CD14-positive monocyte (primary cell): Measurements from ENCODE around the gene MED17. TPM values are rescaled to one million over a fixed set of nuclear protein-coding genes. Genes with fewer than 3 reads are reported as not detected.

Source experiments
- DNase-seq, 3 donors: peaks; one replicate each; pipeline ENCODE4 v3.0.0-alpha.2; 2011 to 2022
- H2AFZ ChIP-seq: 2 replicates; pipeline ENCODE4 v1.6.0; 2012; ENCODE audit warnings: mild to moderate bottlenecking, low read depth, low read length, inconsistent platforms; ENCODE audit not compliant: insufficient read depth, poor library complexity, severe bottlenecking
- H3K27ac ChIP-seq, 2 donors: 1 replicate in 1 of 2; 2 replicates in 1 of 2; pipeline ENCODE4 v1.5.1; 2012 to 2013; ENCODE audit warnings: low read length in 2 of 2, control low read depth in 1 of 2, inconsistent platforms in 1 of 2, low read depth in 1 of 2, mild to moderate bottlenecking in 1 of 2
- H3K27me3 ChIP-seq, 2 donors: one replicate each; pipeline versions ENCODE4 v1.6.0 to v1.6.1; 2011 to 2013; ENCODE audit warnings: low read length in 2 of 2; ENCODE audit not compliant: control insufficient read depth in 2 of 2, insufficient read depth in 2 of 2
- H3K36me3 ChIP-seq, 2 donors: replicated peaks in 1 of 2; 1 replicate in 1 of 2; 2 replicates in 1 of 2; pipeline versions ENCODE4 v1.5.1 to v1.6.1; 2012 to 2013; ENCODE audit warnings: low read length in 2 of 2, control low read depth in 1 of 2, inconsistent platforms in 1 of 2, mild to moderate bottlenecking in 1 of 2; ENCODE audit not compliant: insufficient read depth in 2 of 2, control insufficient read depth in 1 of 2
- H3K4me1 ChIP-seq, 2 donors: 1 replicate in 1 of 2; 2 replicates in 1 of 2; pipeline versions ENCODE4 v1.5.1 to v1.6.1; 2012 to 2013; ENCODE audit warnings: low read length in 2 of 2, control low read depth in 1 of 2, inconsistent platforms in 1 of 2, mild to moderate bottlenecking in 1 of 2, moderate library complexity in 1 of 2; ENCODE audit not compliant: insufficient read depth in 2 of 2, control insufficient read depth in 1 of 2
- H3K4me2 ChIP-seq: replicated peaks from 2 replicates; pipeline ENCODE3; 2012; ENCODE audit warnings: low read length, moderate library complexity, mild to moderate bottlenecking; ENCODE audit not compliant: poor library complexity, severe bottlenecking; ENCODE audit errors: extremely low read depth
- H3K4me3 ChIP-seq, 3 experiments: fragments of 200-600 bp in 1 of 3; sonication (generic) in 1 of 3; replicated peaks in 1 of 3; 1 replicate in 2 of 3; 2 replicates in 1 of 3; pipeline ENCODE4 v1.5.1; 2011 to 2013; ENCODE audit warnings: low read length in 3 of 3, mild to moderate bottlenecking in 3 of 3, control low read depth in 2 of 3, low read depth in 2 of 3, inconsistent platforms in 1 of 3, moderate library complexity in 1 of 3
- H3K79me2 ChIP-seq: 2 replicates; pipeline ENCODE4 v1.6.0; 2012; ENCODE audit warnings: mild to moderate bottlenecking, control low read depth, inconsistent platforms, low read length, moderate library complexity; ENCODE audit not compliant: insufficient read depth
- H3K9ac ChIP-seq: 2 replicates; pipeline ENCODE4 v1.6.0; 2017; ENCODE audit warnings: low read length, mild to moderate bottlenecking; ENCODE audit not compliant: insufficient read depth, poor library complexity, severe bottlenecking
- H3K9me3 ChIP-seq, 2 donors: replicated peaks in 1 of 2; 1 replicate in 1 of 2; 2 replicates in 1 of 2; pipeline versions ENCODE4 v1.5.1 to v1.6.1; 2012 to 2013; ENCODE audit warnings: low read length in 2 of 2, control low read depth in 1 of 2; ENCODE audit not compliant: control insufficient read depth in 1 of 2, insufficient read depth in 1 of 2
- H4K20me1 ChIP-seq: 2 replicates; pipeline ENCODE4 v1.6.0; 2012; ENCODE audit warnings: mild to moderate bottlenecking, low read length, control low read depth, moderate library complexity; ENCODE audit not compliant: insufficient read depth
- H3K27ac Mint-ChIP-seq, 7 donors: one replicate each; pipeline ENCODE4 v1.8.0; 2020; ENCODE audit warnings: mild to moderate bottlenecking in 7 of 7, mixed read lengths in 7 of 7, moderate library complexity in 6 of 7, inconsistent platforms in 2 of 7
- H3K27me3 Mint-ChIP-seq, 3 donors: one replicate each; pipeline ENCODE4 v1.8.0; 2021 to 2022; ENCODE audit warnings: low read depth in 3 of 3, mild to moderate bottlenecking in 3 of 3, mixed read lengths in 3 of 3, moderate library complexity in 3 of 3, inconsistent platforms in 1 of 3
- H3K36me3 Mint-ChIP-seq, 2 donors: one replicate each; pipeline ENCODE4 v1.8.0; 2020; ENCODE audit warnings: mixed read lengths in 2 of 2, inconsistent platforms in 1 of 2, mild to moderate bottlenecking in 1 of 2
- H3K4me1 Mint-ChIP-seq: one replicate; pipeline ENCODE4 v1.8.0; 2020; ENCODE audit warnings: mild to moderate bottlenecking, mixed read lengths
- H3K4me3 Mint-ChIP-seq, 2 donors: one replicate each; pipeline ENCODE4 v1.8.0; 2020; ENCODE audit warnings: mild to moderate bottlenecking in 2 of 2, mixed read lengths in 2 of 2, moderate library complexity in 1 of 2
- H3K9me3 Mint-ChIP-seq, 7 donors: one replicate each; pipeline ENCODE4 v1.8.0; 2020 to 2022; ENCODE audit warnings: mixed read lengths in 7 of 7, mild to moderate bottlenecking in 6 of 7, moderate library complexity in 6 of 7, inconsistent platforms in 2 of 7
- WGBS: methylation state at CpG from one replicate; pipeline ENCODE4 v1.1.5; 2013; ENCODE audit warnings: missing lambda C conversion rate; ENCODE audit not compliant: insufficient coverage; 5-methylcytosine and 5-hydroxymethylcytosine counted together
- intact Hi-C, 2 donors: fragments of 100-400 bp; cut with micrococcal nuclease; formaldehyde crosslinking; loops; one replicate each; pipeline versions ENCODE4 v1.15.0 to v1.15.1; 2023
- polyA plus RNA-seq, 3 donors: library from polyadenylated mRNA; depleted of rRNA in 1 of 3; unstranded in 2 of 3; stranded (reverse) in 1 of 3; fragments of 300-500 nt in 2 of 3; fragments of >200 nt in 1 of 3; fragmentation: Illumina TruSeq in 2 of 3; gene quantifications; 1 replicate in 2 of 3; 2 replicates in 1 of 3; pipeline ENCODE4 v1.2.3, GENCODE V29; 2012 to 2021
- TF ChIP-seq, protein P1 (sequence below): fragments of 200-600 bp; IDR thresholded peaks from one replicate; pipeline ENCODE4 v1.8.0; 2022; ENCODE audit warnings: antibody characterized with exemption, mild to moderate bottlenecking

MED17 gene
- polyA plus RNA-seq, 3 donors, result 3.4 to 12.8 (median 4.4) TPM

GRCh38 chr11:93783765-93784144, 327 bp upstream of the MED17 start:
- intact Hi-C loops, result loop anchor here (5.0 kb wide), 2 partner anchors 41 to 546 kb away; partner anchors contain the start of genes C11orf54 (in 2 of the 2) and TAF1D (in 2 of the 2)
- Histone ChIP-seq H3K36me3 (peaks cover 11% of the 10 kb centered on the region in 2 donors), H2AFZ (peak overlapping the region; percentile 92), H3K4me3 (peak overlapping the region; percentile 72 to 97 (median 95)), H3K9ac (peak overlapping the region; percentile 95), H3K9me3 (no peaks in the 10 kb centered on the region), H3K4me1 (peaks cover 16 to 34% of the 10 kb centered on the region in 2 donors), H3K79me2 (peaks cover 51% of the 10 kb centered on the region), H3K27ac (peak overlapping the region; percentile 94 to 96), H3K4me2 (peak overlapping the region; percentile 93), H4K20me1 (peaks cover 44% of the 10 kb centered on the region), H3K27me3 (no peaks in the 10 kb centered on the region)
- peaks cover 33% of the 10 kb centered on the region for H3K4me1 Mint-ChIP-seq
- H3K4me3 Mint-ChIP-seq, result peak overlapping the region; percentile 96 to 98
- H3K9me3 Mint-ChIP-seq, result peaks cover 0 to 3% (median 0%) of the 10 kb centered on the region in 7 donors
- H3K27ac Mint-ChIP-seq, result peak overlapping the region; percentile 67 to 97 (median 90)
- DNase-seq, result no peak
- H3K36me3 Mint-ChIP-seq, result peaks cover 4 to 21% of the 10 kb centered on the region in 2 donors
- 0% methylated on average over 9 of the region's 10 CpGs for WGBS
- no peaks in the 10 kb centered on the region for H3K27me3 Mint-ChIP-seq
- TF ChIP-seq, protein P1, sequence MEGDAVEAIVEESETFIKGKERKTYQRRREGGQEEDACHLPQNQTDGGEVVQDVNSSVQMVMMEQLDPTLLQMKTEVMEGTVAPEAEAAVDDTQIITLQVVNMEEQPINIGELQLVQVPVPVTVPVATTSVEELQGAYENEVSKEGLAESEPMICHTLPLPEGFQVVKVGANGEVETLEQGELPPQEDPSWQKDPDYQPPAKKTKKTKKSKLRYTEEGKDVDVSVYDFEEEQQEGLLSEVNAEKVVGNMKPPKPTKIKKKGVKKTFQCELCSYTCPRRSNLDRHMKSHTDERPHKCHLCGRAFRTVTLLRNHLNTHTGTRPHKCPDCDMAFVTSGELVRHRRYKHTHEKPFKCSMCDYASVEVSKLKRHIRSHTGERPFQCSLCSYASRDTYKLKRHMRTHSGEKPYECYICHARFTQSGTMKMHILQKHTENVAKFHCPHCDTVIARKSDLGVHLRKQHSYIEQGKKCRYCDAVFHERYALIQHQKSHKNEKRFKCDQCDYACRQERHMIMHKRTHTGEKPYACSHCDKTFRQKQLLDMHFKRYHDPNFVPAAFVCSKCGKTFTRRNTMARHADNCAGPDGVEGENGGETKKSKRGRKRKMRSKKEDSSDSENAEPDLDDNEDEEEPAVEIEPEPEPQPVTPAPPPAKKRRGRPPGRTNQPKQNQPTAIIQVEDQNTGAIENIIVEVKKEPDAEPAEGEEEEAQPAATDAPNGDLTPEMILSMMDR, result no peak

DNA sequence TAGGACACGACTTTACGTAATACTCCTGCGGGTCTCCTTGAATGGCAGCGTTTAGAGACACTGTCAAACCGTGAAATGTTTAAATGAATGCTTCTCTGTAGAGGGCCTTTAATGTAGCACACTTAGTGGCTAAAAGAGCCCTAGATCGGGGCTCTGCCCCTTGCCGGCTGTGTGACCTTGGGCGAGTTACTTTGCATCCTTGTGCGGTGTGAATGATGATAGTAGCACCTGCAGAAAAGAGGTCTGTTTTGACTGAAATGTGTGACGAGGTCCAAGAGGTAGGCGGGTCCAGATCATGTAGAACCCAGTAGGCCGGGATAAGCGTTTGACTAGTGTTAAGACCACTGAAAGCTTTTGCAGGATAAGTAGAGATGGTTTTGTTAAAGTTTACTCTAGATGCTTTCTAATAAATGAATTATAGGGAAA, 866 bp downstream of the MED17 start:
- DNase-seq, result no peak
- Histone ChIP-seq H3K79me2 (peaks cover 63% of the 10 kb centered on the region), H3K4me3 (peak overlapping the region; percentile 72 to 97 (median 95)), H3K9ac (peak overlapping the region; percentile 95), H3K9me3 (no peaks in the 10 kb centered on the region), H3K36me3 (peaks cover 23% of the 10 kb centered on the region in 2 donors), H3K27me3 (no peaks in the 10 kb centered on the region), H3K4me1 (peaks cover 16 to 34% of the 10 kb centered on the region in 2 donors), H2AFZ (peak overlapping the region; percentile 92), H3K4me2 (peak overlapping the region; percentile 93), H3K27ac (peak overlapping the region; percentile 94 to 96), H4K20me1 (peaks cover 56% of the 10 kb centered on the region)
- peak overlapping the region; percentile 67 to 97 (median 90) for H3K27ac Mint-ChIP-seq
- TF ChIP-seq, protein P1, result peak; percentile 43
- peaks cover 0 to 2% (median 0%) of the 10 kb centered on the region in 7 donors for H3K9me3 Mint-ChIP-seq
- peak overlapping the region; percentile 96 to 98 for H3K4me3 Mint-ChIP-seq
- no peaks in the 10 kb centered on the region for H3K27me3 Mint-ChIP-seq
- WGBS, result 0% methylated on average over 13 of the region's 13 CpGs
- intact Hi-C loops, result loop anchor here (5.0 kb wide), 2 partner anchors 43 to 548 kb away; partner anchors contain the start of genes C11orf54 (in 2 of the 2) and TAF1D (in 2 of the 2)
- H3K4me1 Mint-ChIP-seq, result peaks cover 33% of the 10 kb centered on the region
- peaks cover 8 to 33% of the 10 kb centered on the region in 2 donors for H3K36me3 Mint-ChIP-seq
